Omental fat pad (tissue), 4 donors: ENCODE results near the gene ABLIM3. TPM values are rescaled to one million over a fixed set of nuclear protein-coding genes. Genes with fewer than 3 reads are reported as not detected.

ENCODE experiments used
- ATAC-seq: fragments of 150-250 bp; one replicate; pipeline ENCODE4 v1.9.1; 2016; ENCODE audit warnings: mild to moderate bottlenecking, moderate library complexity; ENCODE audit not compliant: low FRiP score
- DNase-seq: peaks from one replicate; pipeline ENCODE4 v3.0.0-alpha.2; 2019; ENCODE audit warnings: low spot score
- CTCF ChIP-seq, 3 donors: fragments of 450-650 bp; IDR thresholded peaks; one replicate each; pipeline ENCODE4 v1.5.1; 2016 to 2017; ENCODE audit warnings: antibody characterized with exemption in 3 of 3, mild to moderate bottlenecking in 3 of 3, moderate library complexity in 2 of 3
- total RNA-seq, 4 donors: library from RNA; depleted of rRNA; stranded (reverse); fragments of >200 nt; gene quantifications; one replicate each; pipeline ENCODE4 v1.1.0, GENCODE V29; 2016

The ABLIM3 gene
- total RNA-seq, 4 donors from 2014 or later = 47.8 to 456 (median 104) TPM

DNA sequence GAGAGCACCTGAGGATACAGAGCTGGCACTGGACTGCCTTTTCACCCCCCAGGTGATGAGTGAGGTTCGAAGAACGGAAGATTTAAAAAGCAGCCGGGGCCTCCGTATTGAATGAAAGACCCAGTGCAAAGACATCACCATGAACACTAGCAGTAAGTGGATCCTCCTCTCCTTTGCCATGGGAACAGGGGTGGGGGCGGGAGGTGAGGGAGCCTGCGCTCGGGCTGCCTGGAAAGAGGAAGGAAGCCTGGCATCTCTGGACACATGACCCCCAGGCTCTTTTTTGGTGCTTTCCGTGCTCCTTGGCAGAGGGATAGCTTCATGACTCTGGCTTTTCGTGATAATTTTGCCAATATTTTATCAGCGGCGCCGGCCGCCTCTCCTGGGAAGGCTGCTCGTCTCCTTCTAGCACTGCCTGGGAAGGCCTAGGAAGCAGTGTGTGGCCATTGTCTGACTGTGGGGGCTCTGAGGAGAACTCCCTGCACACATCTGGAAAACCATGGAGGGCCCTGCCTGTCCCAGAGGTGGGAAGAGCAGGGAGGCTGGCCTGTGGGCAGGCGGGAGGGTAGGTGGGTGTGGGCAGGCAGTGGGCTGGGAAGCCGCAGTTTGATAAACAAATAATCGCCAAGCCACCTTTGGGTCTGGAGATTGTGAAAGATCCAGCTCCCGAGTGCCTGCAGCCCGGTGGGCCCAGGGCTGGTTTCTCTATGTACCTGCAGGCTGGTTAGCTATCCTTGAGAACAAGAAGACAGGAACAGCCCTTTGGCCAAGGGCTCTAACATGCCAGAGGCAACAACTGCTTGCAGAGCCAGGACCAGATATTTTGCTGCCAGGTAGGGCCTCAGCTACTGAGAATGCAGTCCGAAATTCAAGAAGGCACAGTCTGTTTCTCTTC is 911 bp downstream of the ABLIM3 start:
- DNase-seq (no peak), ATAC-seq (peak; percentile 79)
- no peak for TF ChIP-seq CTCF (IDR thresholded peaks at IDR 0.05)

- no peak for DNase-seq
- no peak for TF ChIP-seq CTCF (IDR thresholded peaks at IDR 0.05)
- peak; percentile 69 for ATAC-seq
These were observed 2.2 kb downstream of the ABLIM3 start for GRCh38 chr5:149143470-149143869.

DNA sequence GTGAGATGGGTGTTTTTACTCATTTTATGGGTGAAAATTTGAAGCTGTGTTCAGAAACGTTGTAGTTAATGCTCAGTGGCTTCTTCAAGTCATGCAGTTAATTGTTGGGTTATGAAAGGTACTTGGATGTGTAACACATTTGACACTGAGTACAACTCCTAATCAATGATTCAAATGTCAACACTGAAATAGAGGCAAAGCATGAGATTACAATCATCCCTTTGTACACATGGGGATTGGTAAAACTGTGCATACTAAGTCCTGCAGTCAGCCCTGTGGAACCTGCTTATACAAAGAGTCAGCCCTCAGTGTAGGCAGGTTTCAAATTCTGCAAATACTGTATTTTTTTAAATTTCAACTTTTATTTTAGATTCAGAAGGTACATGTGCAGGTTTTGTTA is 3.3 kb downstream of the ABLIM3 start:
- no peak for ATAC-seq
- TF ChIP-seq CTCF (IDR thresholded peaks at IDR 0.05) = no peak
- no peak for DNase-seq

- ATAC-seq (no peak), DNase-seq (no peak)
- TF ChIP-seq CTCF (IDR thresholded peaks at IDR 0.05) = no peak
These were observed 3.8 kb downstream of the ABLIM3 start for GRCh38 chr5:149145138-149145537.

DNA sequence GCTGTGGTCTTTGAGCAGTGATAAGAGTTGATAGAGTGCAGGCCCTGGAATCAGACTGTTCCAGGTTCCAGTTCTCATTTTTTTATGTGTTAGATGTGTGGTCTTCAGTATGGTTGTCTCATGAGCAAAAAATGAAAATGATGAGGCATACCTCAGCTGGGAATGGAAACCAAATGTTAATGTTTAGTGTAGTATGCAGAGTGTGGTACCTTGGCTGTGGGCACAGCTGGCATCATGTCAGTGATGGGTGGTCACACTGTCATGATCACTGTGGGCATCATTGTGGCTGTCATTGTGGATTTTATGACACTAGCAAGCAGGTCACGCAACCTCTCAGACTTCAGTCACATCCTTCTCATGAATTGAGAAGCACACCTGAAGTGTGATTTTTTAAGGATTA is 6.4 kb downstream of the ABLIM3 start:
- ATAC-seq (no peak), DNase-seq (no peak)
- TF ChIP-seq CTCF (IDR thresholded peaks at IDR 0.05) = no peak

DNA sequence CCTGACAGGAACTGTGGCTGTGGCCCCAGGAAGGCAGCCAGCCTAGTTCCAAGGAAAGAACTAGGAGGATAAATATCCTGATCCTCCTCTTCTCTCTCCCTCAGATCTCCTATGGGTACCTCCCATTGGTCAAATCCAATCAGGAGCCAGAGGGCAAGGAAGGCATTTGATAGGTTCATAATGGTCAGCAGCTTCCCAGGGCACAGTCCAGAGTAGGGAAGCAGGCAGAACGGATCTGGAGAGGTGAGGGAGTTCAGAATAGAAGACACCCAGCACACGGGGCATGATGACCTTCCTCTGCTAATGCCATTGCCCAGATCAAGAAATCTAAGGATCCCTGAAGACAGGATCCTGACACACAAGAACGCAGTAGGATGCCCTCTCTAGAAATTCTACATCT is 8.6 kb downstream of the ABLIM3 start:
- DNase-seq (no peak), ATAC-seq (no peak)
- no peak for TF ChIP-seq CTCF (IDR thresholded peaks at IDR 0.05)

- ATAC-seq = no peak
- TF ChIP-seq CTCF (IDR thresholded peaks at IDR 0.05) = no peak
- DNase-seq = no peak
These were observed 9.2 kb downstream of the ABLIM3 start for GRCh38 chr5:149150457-149150856.
